A549 treated with AZD2906 at 1 μM for 4 hours (cell line): ENCODE data around the gene VWCE. TPM values are rescaled to one million over a fixed set of nuclear protein-coding genes. Genes with fewer than 3 reads are reported as not detected.

Source experiments
- total RNA-seq: library from RNA; stranded (reverse); fragments of 200-300 nt; extraction: Qiagen RNA extraction; gene quantifications from 5 replicates; pipeline ENCODE4 v1.2.3, GENCODE V29; 2022

The VWCE gene
- 0.46 to 0.85 TPM (median 0.49 TPM) in 5 replicates for total RNA-seq

GRCh38 chr11:61294717-61295595 lies at the start of gene VWCE:
Gene VWCE, minus strand, starts transcription at chr11:61295316. Its CDS starts 279 bp downstream, at chr11:61295037.

GRCh38 chr11:61332797-61333549 lies 37.9 kb upstream of the VWCE start, which contains the start of the genes DDB1 and TKFC:
Gene DDB1, minus strand, starts transcription at chr11:61333105. Its CDS starts 137 bp downstream, at chr11:61332968.
Gene TKFC, plus strand, starts transcription at chr11:61333228. Its CDS starts 1,501 bp downstream, at chr11:61334729.

GRCh38 chr11:61240875-61241274 lies 54.2 kb downstream of the VWCE start, which contains the start of gene PGA5:
Gene PGA5, plus strand, starts transcription at chr11:61241175. Its CDS starts 52 bp downstream, at chr11:61241227.

GRCh38 chr11:61222047-61222446 lies 73.1 kb downstream of the VWCE start, which contains the start of gene PGA4:
Gene PGA4, plus strand, starts transcription at chr11:61222347. Its CDS starts 54 bp downstream, at chr11:61222401.

Other genes with a start within 250 kb of the VWCE start
- not detected in 5 replicates for gene CD5, start 192.8 kb downstream of the VWCE start, total RNA-seq
- gene VPS37C, start 133.9 kb downstream of the VWCE start, total RNA-seq: 16.2 to 18.2 TPM (median 17.1 TPM) in 5 replicates
- gene PGA3, start 91.8 kb downstream of the VWCE start, total RNA-seq: 0.12 TPM in 1 of 5 replicates, not detected in the others
- gene PGA4, start 73.0 kb downstream of the VWCE start, total RNA-seq: 0.07 to 0.26 TPM (median 0.16 TPM) in 3 of 5 replicates, not detected in the others
- gene PGA5, start 54.1 kb downstream of the VWCE start, total RNA-seq: 0.08 TPM in 1 of 5 replicates, not detected in the others
- 159 to 171 TPM (median 166 TPM) in 5 replicates for gene DDB1, start 37.8 kb upstream of the VWCE start, total RNA-seq
- gene TKFC, start 37.9 kb upstream of the VWCE start, total RNA-seq: 45.4 to 75.1 TPM (median 73.0 TPM) in 5 replicates
- 35.7 to 45.5 TPM (median 41.7 TPM) in 5 replicates for gene CYB561A3, start 66.6 kb upstream of the VWCE start, total RNA-seq
- 75.9 to 100 TPM (median 97.3 TPM) in 5 replicates for gene TMEM138, start 67.1 kb upstream of the VWCE start, total RNA-seq
- gene TMEM216, start 97.3 kb upstream of the VWCE start, total RNA-seq: 15.9 to 19.0 TPM (median 17.7 TPM) in 5 replicates
- gene CPSF7, start 134.7 kb upstream of the VWCE start, total RNA-seq: 66.8 to 77.8 TPM (median 71.6 TPM) in 5 replicates
- gene SDHAF2, start 134.8 kb upstream of the VWCE start, total RNA-seq: 33.9 to 49.1 TPM (median 45.4 TPM) in 5 replicates
- 0.15 to 0.28 TPM (median 0.21 TPM) in 5 replicates for gene LRRC10B, start 213.4 kb upstream of the VWCE start, total RNA-seq